HCT116 (cell line): ENCODE data around the gene GCNT1. TPM values are rescaled to one million over a fixed set of nuclear protein-coding genes. Genes with fewer than 3 reads are reported as not detected.

Source experiments
- ATAC-seq: fragments of 200-7000 bp; cut with Tn5 transposase; 2 replicates; pipeline ENCODE4 v1.9.1; 2020; ENCODE audit warnings: mild to moderate bottlenecking, moderate library complexity
- BruUV-seq: library from RNA; stranded (reverse); fragments of 400-500 nt; replicated peaks from 2 replicates; lab custom pipeline; 2021; lab: Mats Ljungman, UMichigan
- CTCF ChIA-PET: fragments of 300-600 bp; sonication (Branson Sonifier 250); formaldehyde crosslinking; loops from one replicate; lab custom pipeline; 2021; ENCODE audit warnings: antibody characterized with exemption; lab: Charles Lee
- POLR2A ChIA-PET: fragments of 300-600, 350-600 bp; sonication (Branson Sonifier 250); formaldehyde crosslinking; loops from one replicate; lab custom pipeline; 2021; ENCODE audit warnings: antibody characterized with exemption; lab: Charles Lee
- RAD21 ChIA-PET, 2 experiments: fragments of 300-600 bp; sonication (Branson Sonifier 250); formaldehyde crosslinking; loops; one replicate each; lab custom pipeline; 2023; ENCODE audit warnings: low total read pairs in 2 of 2; ENCODE audit not compliant: uncharacterized antibody in 2 of 2, unreplicated experiment in 2 of 2, low non-redundant PET in 1 of 2; lab: Charles Lee
- DNase-seq: peaks from one replicate; pipeline ENCODE4 v3.0.0-alpha.2; 2010; ENCODE audit warnings: low read depth, low spot score
- H2AFZ ChIP-seq: fragments of 200-600 bp; shearing (Covaris generic), sonication (generic); 2 replicates; pipeline ENCODE4 v1.6.1; 2017; ENCODE audit warnings: low read depth, mixed run types, mixed read lengths, antibody characterized with exemption, low read length; ENCODE audit not compliant: poor library complexity, severe bottlenecking
- H3K27ac ChIP-seq: 2 replicates; pipeline ENCODE4 v1.5.1; 2012; ENCODE audit warnings: low read depth, low read length
- H3K27me3 ChIP-seq: fragments of 200-600 bp; sonication (generic); 2 replicates; pipeline ENCODE4 v1.6.1; 2016; ENCODE audit warnings: mixed run types, low read length, mixed read lengths; ENCODE audit not compliant: insufficient read depth
- H3K36me3 ChIP-seq, 2 experiments: fragments of 200-500 bp in 1 of 2; fragments of 200-600 bp in 1 of 2; sonication (Bioruptor generic) in 1 of 2; sonication (generic) in 1 of 2; 2 replicates each; pipeline versions ENCODE4 v1.5.1 to v1.6.1; 2014 to 2016; ENCODE audit warnings: low read length in 2 of 2, inconsistent platforms in 1 of 2, mixed read lengths in 1 of 2, mixed run types in 1 of 2; ENCODE audit not compliant: insufficient read depth in 2 of 2, control insufficient read depth in 1 of 2
- H3K4me1 ChIP-seq, 2 experiments: fragments of 200-600 bp in 1 of 2; sonication (generic) in 1 of 2; 2 replicates each; pipeline versions ENCODE4 v1.5.1 to v1.6.1; 2012 to 2017; ENCODE audit warnings: low read length in 2 of 2, inconsistent platforms in 1 of 2, mild to moderate bottlenecking in 1 of 2, mixed read lengths in 1 of 2, mixed run types in 1 of 2, moderate library complexity in 1 of 2; ENCODE audit not compliant: insufficient read depth in 2 of 2, control insufficient read depth in 1 of 2
- H3K4me2 ChIP-seq: fragments of 200-600 bp; sonication (generic); 2 replicates; pipeline ENCODE4 v1.6.1; 2017; ENCODE audit warnings: mixed run types, low read length, mixed read lengths
- H3K4me3 ChIP-seq, 2 experiments: fragments of 200-600 bp in 1 of 2; sonication (generic) in 1 of 2; replicated peaks in 1 of 2; 2 replicates each; pipeline ENCODE4 v1.5.1; 2011 to 2016; ENCODE audit warnings: low read length in 2 of 2, control low read depth in 1 of 2, low read depth in 1 of 2, mild to moderate bottlenecking in 1 of 2, mixed read lengths in 1 of 2, mixed run types in 1 of 2
- H3K79me2 ChIP-seq: fragments of 200-600 bp; sonication (generic); 2 replicates; pipeline ENCODE4 v1.6.1; 2017; ENCODE audit warnings: mild to moderate bottlenecking, mixed run types, low read length, moderate library complexity, mixed read lengths; ENCODE audit not compliant: insufficient read depth
- H3K9ac ChIP-seq: fragments of 200-600 bp; sonication (generic); 2 replicates; pipeline ENCODE4 v1.6.1; 2016; ENCODE audit warnings: low read length, mixed read lengths
- H3K9me2 ChIP-seq: fragments of 200-600 bp; sonication (generic), shearing (Covaris generic); 2 replicates; pipeline ENCODE4 v1.6.1; 2017; ENCODE audit warnings: mixed run types, mild to moderate bottlenecking, moderate library complexity; ENCODE audit not compliant: insufficient read depth
- H3K9me3 ChIP-seq, 2 experiments: fragments of 200-500 bp in 1 of 2; fragments of 200-600 bp in 1 of 2; sonication (Bioruptor generic) in 1 of 2; sonication (generic) in 1 of 2; 2 replicates each; pipeline ENCODE4 v1.6.1; 2014 to 2017; ENCODE audit warnings: low read length in 2 of 2, mixed read lengths in 2 of 2, inconsistent platforms in 1 of 2, low read depth in 1 of 2, mild to moderate bottlenecking in 1 of 2, mixed run types in 1 of 2, moderate library complexity in 1 of 2; ENCODE audit not compliant: control insufficient read depth in 1 of 2, insufficient read depth in 1 of 2
- H4K20me1 ChIP-seq: fragments of 200-600 bp; sonication (generic), shearing (Covaris generic); 2 replicates; pipeline ENCODE4 v1.6.1; 2017; ENCODE audit warnings: mixed run types, mild to moderate bottlenecking, moderate library complexity; ENCODE audit not compliant: insufficient read depth
- ATF3 ChIP-seq: IDR thresholded peaks from 2 replicates; pipeline ENCODE4 v1.6.1; 2012
- CBX3 ChIP-seq: IDR thresholded peaks from 2 replicates; pipeline ENCODE4 v1.6.1; 2012; ENCODE audit warnings: low read depth
- CTCF ChIP-seq, 3 experiments: fragments of 200-600 bp in 1 of 3; sonication (generic) in 1 of 3; IDR thresholded peaks in 2 of 3; conservative IDR thresholded peaks in 1 of 3; 2 replicates each; pipeline ENCODE4 v1.5.1; 2012 to 2017; ENCODE audit warnings: low read depth in 2 of 3, low read length in 2 of 3, antibody characterized with exemption in 1 of 3, borderline replicate concordance in 1 of 3, control low read depth in 1 of 3, mild to moderate bottlenecking in 1 of 3, mixed read lengths in 1 of 3, mixed run types in 1 of 3, moderate library complexity in 1 of 3; ENCODE audit not compliant: insufficient read depth in 1 of 3
- ELF1 ChIP-seq: IDR thresholded peaks from 2 replicates; pipeline ENCODE4 v1.6.1; 2012; ENCODE audit warnings: low read depth, borderline replicate concordance
- POLR2AphosphoS5 ChIP-seq: IDR thresholded peaks from 2 replicates; pipeline ENCODE4 v1.6.1; 2011; ENCODE audit warnings: mild to moderate bottlenecking, low read depth, low read length, moderate library complexity
- RAD21 ChIP-seq: IDR thresholded peaks from 2 replicates; pipeline ENCODE4 v1.6.1; 2012; ENCODE audit warnings: low read depth, mild to moderate bottlenecking
- SIN3A ChIP-seq: IDR thresholded peaks from 2 replicates; pipeline ENCODE4 v1.6.1; 2012; ENCODE audit warnings: low read depth
- SP1 ChIP-seq: IDR thresholded peaks from 2 replicates; pipeline ENCODE4 v1.6.1; 2012; ENCODE audit warnings: low read depth
- SRF ChIP-seq: IDR thresholded peaks from 2 replicates; pipeline ENCODE4 v1.6.1; 2012; ENCODE audit warnings: low read depth
- TCF7L2 ChIP-seq: IDR thresholded peaks from 2 replicates; pipeline ENCODE4 v1.7.0; 2011; ENCODE audit warnings: borderline replicate concordance, inconsistent platforms; ENCODE audit not compliant: insufficient read depth, insufficient read length; ENCODE audit errors: extremely low read depth
- YY1 ChIP-seq: IDR thresholded peaks from 2 replicates; pipeline ENCODE4 v1.6.1; 2011; ENCODE audit warnings: low read length, low read depth, moderate library complexity, mild to moderate bottlenecking; ENCODE audit not compliant: insufficient replicate concordance; ENCODE audit errors: extremely low read depth
- ZNF274 ChIP-seq: fragments of 200-500 bp; sonication (Bioruptor generic); IDR thresholded peaks from 2 replicates; pipeline ENCODE4 v1.6.1; 2014; ENCODE audit warnings: mild to moderate bottlenecking, low read depth, low read length, inconsistent platforms
- intact Hi-C: fragments of 100-400 bp; cut with micrococcal nuclease; formaldehyde crosslinking; loops from 2 replicates; pipeline ENCODE4 v1.10.0; 2022
- total RNA-seq: library from RNA; stranded (reverse); gene quantifications from one replicate; pipeline ENCODE4 v1.2.1, GENCODE V29; 2021; ENCODE audit not compliant: unreplicated experiment
- TF ChIP-seq, protein P1 (sequence below): IDR thresholded peaks from 2 replicates; pipeline ENCODE4 v1.6.1; 2012; ENCODE audit warnings: low read depth
- TF ChIP-seq, protein P2 (sequence below): IDR thresholded peaks from 2 replicates; pipeline ENCODE4 v1.6.1; 2012

The GCNT1 gene
- total RNA-seq, 1 experiment from 2014 or later = 5.8 TPM

DNA sequence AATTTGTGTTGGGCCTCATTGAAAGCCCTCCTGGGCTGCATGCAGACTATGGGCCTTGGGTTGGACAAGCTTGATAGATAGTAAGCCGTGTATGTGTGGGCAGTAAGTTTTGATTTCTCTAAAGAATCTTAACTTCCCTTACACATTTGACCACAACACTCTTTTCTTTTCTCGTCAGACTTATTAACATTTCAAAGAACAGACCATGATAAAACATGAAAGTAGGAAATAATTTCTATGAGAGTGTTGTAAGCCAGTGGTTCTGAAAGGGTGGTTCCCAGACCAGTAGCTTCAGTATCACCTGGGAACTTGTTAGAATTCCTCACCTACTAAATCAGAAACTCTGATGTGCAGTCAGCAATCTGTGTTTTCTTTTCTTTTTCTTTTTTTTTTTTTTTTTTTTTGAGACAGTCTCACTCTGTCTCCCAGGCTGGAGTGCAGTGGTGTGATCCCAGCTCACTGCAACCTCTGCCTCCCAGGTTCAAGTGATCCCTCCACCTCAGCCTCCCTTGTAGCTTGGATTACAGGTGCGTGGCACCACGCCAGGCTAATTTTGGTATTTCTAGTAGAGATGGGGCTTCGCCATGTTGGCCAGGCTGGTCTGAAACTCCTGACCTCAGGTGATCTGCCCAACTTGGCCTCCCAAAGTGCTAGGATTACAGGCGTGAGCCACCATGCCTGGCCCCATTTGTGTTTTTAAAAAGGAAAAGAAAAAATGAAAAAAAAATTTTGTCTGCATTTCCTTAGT lies 20.0 kb upstream of the GCNT1 start (continued):
- TF ChIP-seq RAD21 = no peak
- TF ChIP-seq ELF1 = no peak

DNA sequence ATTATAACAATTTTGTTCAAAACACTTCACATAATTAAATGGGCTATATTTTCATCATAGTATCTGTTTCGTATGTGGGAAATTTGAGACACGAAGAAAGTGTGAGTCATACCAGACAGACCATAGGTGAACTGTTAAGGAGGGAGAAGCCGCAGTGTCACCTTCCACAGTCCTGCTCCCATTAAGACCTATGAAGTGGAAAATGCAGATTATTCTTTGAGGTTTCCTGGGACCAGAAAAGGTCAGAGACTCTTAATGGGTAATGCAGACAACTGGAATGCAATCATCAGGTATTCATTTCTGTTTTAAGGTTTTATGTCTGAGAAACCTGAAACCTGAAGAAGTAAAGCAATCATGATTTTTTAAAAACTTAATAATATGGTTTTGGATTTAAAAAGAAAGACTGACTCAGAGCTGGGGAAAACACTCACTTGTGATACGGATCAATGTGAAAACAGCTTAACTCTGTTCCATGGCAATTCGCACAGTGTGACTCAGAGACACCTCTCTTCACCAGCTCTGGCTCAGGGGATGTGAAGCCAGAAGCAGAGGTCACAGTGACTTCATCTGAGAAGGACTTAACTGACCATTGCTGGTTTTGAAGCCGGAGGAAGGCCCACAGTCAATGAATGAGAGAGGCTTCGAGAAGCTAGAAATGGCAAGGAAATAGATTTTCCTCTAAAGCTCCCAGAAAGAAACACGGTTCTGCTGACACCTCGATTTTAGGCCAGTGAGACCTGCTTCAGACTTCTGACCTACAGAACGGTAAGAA lies 17.2 kb upstream of the GCNT1 start:
- no peak overlapping the region for H2AFZ ChIP-seq
- no peaks in the 10 kb centered on the region for H3K36me3 ChIP-seq
- ChIA-PET CTCF (no interaction called here), RAD21 (interaction anchor here in 1 of 2 experiments (0.7 kb wide), 1 partner anchor 1292 kb away, joined by 3 read pairs; no protein-coding TSS in a partner anchor), POLR2A (no interaction called here)
- DNase-seq (no peak), ATAC-seq (peak; percentile 50; the same call in 1 of the 2 replicates)
- H3K27me3 ChIP-seq = no peaks in the 10 kb centered on the region
- H3K4me3 ChIP-seq = no peak overlapping the region
- peaks cover 2 to 10% of the 10 kb centered on the region in 2 experiments; a peak in 3 of 4 replicates for H3K4me1 ChIP-seq
- BruUV-seq = no TSS peak
- no peak overlapping the region for H3K9ac ChIP-seq
- no peaks in the 10 kb centered on the region for H3K9me2 ChIP-seq
- intact Hi-C loops = no loop called here
- no peak overlapping the region for H3K27ac ChIP-seq
- no peaks in the 10 kb centered on the region for H3K9me3 ChIP-seq
- peak overlapping the region; percentile 1; the same call in 1 of the 2 replicates for H3K4me2 ChIP-seq
- H3K79me2 ChIP-seq = no peaks in the 10 kb centered on the region
- no peaks in the 10 kb centered on the region for H4K20me1 ChIP-seq
- TF ChIP-seq YY1 (no peak), CBX3 (no peak), ATF3 (no peak), POLR2AphosphoS5 (no peak), CTCF (IDR thresholded peaks at IDR 0.05 in 2 of 3, conservative IDR thresholded peaks at IDR 0.05 in 1 of 3; ENCODE audit: borderline replicate concordance in 1 of 3, insufficient read depth in 1 of 3, low read depth in 2 of 3, low read length in 2 of 3) (no peak), SRF (no peak), ZNF274 (no peak), SP1 (no peak), TCF7L2 (no peak), RAD21 (no peak), SIN3A (no peak)
- TF ChIP-seq, protein P1, sequence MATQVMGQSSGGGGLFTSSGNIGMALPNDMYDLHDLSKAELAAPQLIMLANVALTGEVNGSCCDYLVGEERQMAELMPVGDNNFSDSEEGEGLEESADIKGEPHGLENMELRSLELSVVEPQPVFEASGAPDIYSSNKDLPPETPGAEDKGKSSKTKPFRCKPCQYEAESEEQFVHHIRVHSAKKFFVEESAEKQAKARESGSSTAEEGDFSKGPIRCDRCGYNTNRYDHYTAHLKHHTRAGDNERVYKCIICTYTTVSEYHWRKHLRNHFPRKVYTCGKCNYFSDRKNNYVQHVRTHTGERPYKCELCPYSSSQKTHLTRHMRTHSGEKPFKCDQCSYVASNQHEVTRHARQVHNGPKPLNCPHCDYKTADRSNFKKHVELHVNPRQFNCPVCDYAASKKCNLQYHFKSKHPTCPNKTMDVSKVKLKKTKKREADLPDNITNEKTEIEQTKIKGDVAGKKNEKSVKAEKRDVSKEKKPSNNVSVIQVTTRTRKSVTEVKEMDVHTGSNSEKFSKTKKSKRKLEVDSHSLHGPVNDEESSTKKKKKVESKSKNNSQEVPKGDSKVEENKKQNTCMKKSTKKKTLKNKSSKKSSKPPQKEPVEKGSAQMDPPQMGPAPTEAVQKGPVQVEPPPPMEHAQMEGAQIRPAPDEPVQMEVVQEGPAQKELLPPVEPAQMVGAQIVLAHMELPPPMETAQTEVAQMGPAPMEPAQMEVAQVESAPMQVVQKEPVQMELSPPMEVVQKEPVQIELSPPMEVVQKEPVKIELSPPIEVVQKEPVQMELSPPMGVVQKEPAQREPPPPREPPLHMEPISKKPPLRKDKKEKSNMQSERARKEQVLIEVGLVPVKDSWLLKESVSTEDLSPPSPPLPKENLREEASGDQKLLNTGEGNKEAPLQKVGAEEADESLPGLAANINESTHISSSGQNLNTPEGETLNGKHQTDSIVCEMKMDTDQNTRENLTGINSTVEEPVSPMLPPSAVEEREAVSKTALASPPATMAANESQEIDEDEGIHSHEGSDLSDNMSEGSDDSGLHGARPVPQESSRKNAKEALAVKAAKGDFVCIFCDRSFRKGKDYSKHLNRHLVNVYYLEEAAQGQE = no peak
- TF ChIP-seq, protein P2, sequence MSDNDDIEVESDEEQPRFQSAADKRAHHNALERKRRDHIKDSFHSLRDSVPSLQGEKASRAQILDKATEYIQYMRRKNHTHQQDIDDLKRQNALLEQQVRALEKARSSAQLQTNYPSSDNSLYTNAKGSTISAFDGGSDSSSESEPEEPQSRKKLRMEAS = no peak
